ENCODE data around the gene DCTN1. TPM values are rescaled to one million over a fixed set of nuclear protein-coding genes. Genes with fewer than 3 reads are reported as not detected.

Gene DCTN1
- polyA plus RNA-seq, 2 donors: 60.8 to 83.3 TPM

GRCh38 chr2:74374509-74375205 lies 5.5 kb downstream of the DCTN1 start:
- 57 to 61% methylated on average over 19 of the region's 19 CpGs for WGBS, 2 donors
- peaks cover 21 to 35% of the 10 kb centered on the region in 2 donors for H3K36me3 ChIP-seq (ENCODE audit: control insufficient read depth in 2 of 2, insufficient read depth in 2 of 2, low read length in 1 of 2)

GRCh38 chr2:74373985-74374384 lies 6.1 kb downstream of the DCTN1 start:
- Histone ChIP-seq H3K27ac (ENCODE audit: low read depth in 2 of 2, low read length in 1 of 2) (peak overlapping the region in 1 of 2 donors; percentile 15), H3K4me3 (ENCODE audit: low read depth in 1 of 2, low read length in 2 of 2) (no peak overlapping the region), H3K9me3 (ENCODE audit: control insufficient read depth in 2 of 2, insufficient read depth in 1 of 2, low read depth in 1 of 2, low read length in 1 of 2) (no peaks in the 10 kb centered on the region), H3K36me3 (ENCODE audit: control insufficient read depth in 2 of 2, insufficient read depth in 2 of 2, low read length in 1 of 2) (peaks cover 23 to 40% of the 10 kb centered on the region in 2 donors), H3K27me3 (ENCODE audit: control insufficient read depth in 1 of 2, insufficient read depth in 2 of 2, low read length in 2 of 2) (no peaks in the 10 kb centered on the region), H3K4me1 (ENCODE audit: control insufficient read depth in 2 of 2, insufficient read depth in 2 of 2, low read length in 1 of 2) (peaks cover 4 to 7% of the 10 kb centered on the region in 2 donors)
- 78 to 84% methylated on average over 8 of the region's 8 CpGs for WGBS, 2 donors

More at GRCh38 chr2:74374509-74375205, 5.5 kb downstream of the DCTN1 start:
- H3K9me3 ChIP-seq (ENCODE audit: control insufficient read depth in 2 of 2, insufficient read depth in 1 of 2, low read depth in 1 of 2, low read length in 1 of 2): no peaks in the 10 kb centered on the region
- H3K4me1 ChIP-seq (ENCODE audit: control insufficient read depth in 2 of 2, insufficient read depth in 2 of 2, low read length in 1 of 2): peaks cover 6 to 8% of the 10 kb centered on the region in 2 donors
- peak overlapping the region in 1 of 2 donors; percentile 22 for H3K4me3 ChIP-seq (ENCODE audit: low read depth in 1 of 2, low read length in 2 of 2)
- peak overlapping the region in 1 of 2 donors; percentile 56 for H3K27ac ChIP-seq (ENCODE audit: low read depth in 2 of 2, low read length in 1 of 2)
- H3K27me3 ChIP-seq (ENCODE audit: control insufficient read depth in 1 of 2, insufficient read depth in 2 of 2, low read length in 2 of 2): no peaks in the 10 kb centered on the region

- Histone ChIP-seq H3K27me3 (ENCODE audit: control insufficient read depth in 1 of 2, insufficient read depth in 2 of 2, low read length in 2 of 2) (no peaks in the 10 kb centered on the region), H3K4me1 (ENCODE audit: control insufficient read depth in 2 of 2, insufficient read depth in 2 of 2, low read length in 1 of 2) (peaks cover 4 to 7% of the 10 kb centered on the region in 2 donors), H3K4me3 (ENCODE audit: low read depth in 1 of 2, low read length in 2 of 2) (no peak overlapping the region), H3K36me3 (ENCODE audit: control insufficient read depth in 2 of 2, insufficient read depth in 2 of 2, low read length in 1 of 2) (peaks cover 28 to 47% of the 10 kb centered on the region in 2 donors), H3K9me3 (ENCODE audit: control insufficient read depth in 2 of 2, insufficient read depth in 1 of 2, low read depth in 1 of 2, low read length in 1 of 2) (no peaks in the 10 kb centered on the region), H3K27ac (ENCODE audit: low read depth in 2 of 2, low read length in 1 of 2) (no peak overlapping the region)
- WGBS, 2 donors: 63 to 68% methylated on average over 5 of the region's 5 CpGs
Measured at GRCh38 chr2:74373221-74373676, 6.9 kb downstream of the DCTN1 start.

- Histone ChIP-seq H3K27me3 (ENCODE audit: control insufficient read depth in 1 of 2, insufficient read depth in 2 of 2, low read length in 2 of 2) (no peaks in the 10 kb centered on the region), H3K9me3 (ENCODE audit: control insufficient read depth in 2 of 2, insufficient read depth in 1 of 2, low read depth in 1 of 2, low read length in 1 of 2) (no peaks in the 10 kb centered on the region), H3K27ac (ENCODE audit: low read depth in 2 of 2, low read length in 1 of 2) (no peak overlapping the region), H3K4me1 (ENCODE audit: control insufficient read depth in 2 of 2, insufficient read depth in 2 of 2, low read length in 1 of 2) (peaks cover 4 to 7% of the 10 kb centered on the region in 2 donors), H3K36me3 (ENCODE audit: control insufficient read depth in 2 of 2, insufficient read depth in 2 of 2, low read length in 1 of 2) (peaks cover 29 to 49% of the 10 kb centered on the region in 2 donors), H3K4me3 (ENCODE audit: low read depth in 1 of 2, low read length in 2 of 2) (no peak overlapping the region)
- WGBS, 2 donors: 72 to 89% methylated on average over 6 of the region's 6 CpGs
Measured at GRCh38 chr2:74372674-74373073, 7.4 kb downstream of the DCTN1 start.

- 97 to 99% methylated on average over 9 of the region's 9 CpGs for WGBS, 2 donors
- Histone ChIP-seq H3K9me3 (ENCODE audit: control insufficient read depth in 2 of 2, insufficient read depth in 1 of 2, low read depth in 1 of 2, low read length in 1 of 2) (no peaks in the 10 kb centered on the region), H3K36me3 (ENCODE audit: control insufficient read depth in 2 of 2, insufficient read depth in 2 of 2, low read length in 1 of 2) (peaks cover 34 to 54% of the 10 kb centered on the region in 2 donors), H3K4me3 (ENCODE audit: low read depth in 1 of 2, low read length in 2 of 2) (no peak overlapping the region), H3K27me3 (ENCODE audit: control insufficient read depth in 1 of 2, insufficient read depth in 2 of 2, low read length in 2 of 2) (no peaks in the 10 kb centered on the region), H3K27ac (ENCODE audit: low read depth in 2 of 2, low read length in 1 of 2) (no peak overlapping the region), H3K4me1 (ENCODE audit: control insufficient read depth in 2 of 2, insufficient read depth in 2 of 2, low read length in 1 of 2) (peaks cover 4 to 7% of the 10 kb centered on the region in 2 donors)
Measured at GRCh38 chr2:74371421-74371820, 8.7 kb downstream of the DCTN1 start.

- Histone ChIP-seq H3K9me3 (ENCODE audit: control insufficient read depth in 2 of 2, insufficient read depth in 1 of 2, low read depth in 1 of 2, low read length in 1 of 2) (no peaks in the 10 kb centered on the region), H3K27me3 (ENCODE audit: control insufficient read depth in 1 of 2, insufficient read depth in 2 of 2, low read length in 2 of 2) (no peaks in the 10 kb centered on the region), H3K4me3 (ENCODE audit: low read depth in 1 of 2, low read length in 2 of 2) (no peak overlapping the region), H3K36me3 (ENCODE audit: control insufficient read depth in 2 of 2, insufficient read depth in 2 of 2, low read length in 1 of 2) (peaks cover 46 to 64% of the 10 kb centered on the region in 2 donors), H3K4me1 (ENCODE audit: control insufficient read depth in 2 of 2, insufficient read depth in 2 of 2, low read length in 1 of 2) (peaks cover 4 to 7% of the 10 kb centered on the region in 2 donors), H3K27ac (ENCODE audit: low read depth in 2 of 2, low read length in 1 of 2) (no peak overlapping the region)
- 95 to 96% methylated on average over 7 of the region's 7 CpGs for WGBS, 2 donors
Measured at GRCh38 chr2:74369976-74370375, 10.1 kb downstream of the DCTN1 start.

- Histone ChIP-seq H3K27ac (ENCODE audit: low read depth in 2 of 2, low read length in 1 of 2) (no peak overlapping the region), H3K9me3 (ENCODE audit: control insufficient read depth in 2 of 2, insufficient read depth in 1 of 2, low read depth in 1 of 2, low read length in 1 of 2) (no peaks in the 10 kb centered on the region), H3K4me3 (ENCODE audit: low read depth in 1 of 2, low read length in 2 of 2) (no peak overlapping the region), H3K36me3 (ENCODE audit: control insufficient read depth in 2 of 2, insufficient read depth in 2 of 2, low read length in 1 of 2) (peaks cover 58 to 75% of the 10 kb centered on the region in 2 donors), H3K4me1 (ENCODE audit: control insufficient read depth in 2 of 2, insufficient read depth in 2 of 2, low read length in 1 of 2) (peaks cover 0 to 4% of the 10 kb centered on the region in 2 donors), H3K27me3 (ENCODE audit: control insufficient read depth in 1 of 2, insufficient read depth in 2 of 2, low read length in 2 of 2) (no peaks in the 10 kb centered on the region)
- 94 to 96% methylated on average over 5 of the region's 5 CpGs for WGBS, 2 donors
Measured at GRCh38 chr2:74368499-74368898, 11.6 kb downstream of the DCTN1 start.

- WGBS, 2 donors: 95 to 96% methylated on average over 7 of the region's 7 CpGs
- H3K27me3 ChIP-seq (ENCODE audit: control insufficient read depth in 1 of 2, insufficient read depth in 2 of 2, low read length in 2 of 2): no peaks in the 10 kb centered on the region
- no peak overlapping the region for H3K4me3 ChIP-seq (ENCODE audit: low read depth in 1 of 2, low read length in 2 of 2)
- no peaks in the 10 kb centered on the region for H3K9me3 ChIP-seq (ENCODE audit: control insufficient read depth in 2 of 2, insufficient read depth in 1 of 2, low read depth in 1 of 2, low read length in 1 of 2)
- H3K4me1 ChIP-seq (ENCODE audit: control insufficient read depth in 2 of 2, insufficient read depth in 2 of 2, low read length in 1 of 2): no peaks in the 10 kb centered on the region
- peaks cover 64 to 81% of the 10 kb centered on the region in 2 donors for H3K36me3 ChIP-seq (ENCODE audit: control insufficient read depth in 2 of 2, insufficient read depth in 2 of 2, low read length in 1 of 2)
- H3K27ac ChIP-seq (ENCODE audit: low read depth in 2 of 2, low read length in 1 of 2): no peak overlapping the region
Measured at GRCh38 chr2:74367789-74368188, 12.3 kb downstream of the DCTN1 start.

- H3K27me3 ChIP-seq (ENCODE audit: control insufficient read depth in 1 of 2, insufficient read depth in 2 of 2, low read length in 2 of 2): no peaks in the 10 kb centered on the region
- H3K9me3 ChIP-seq (ENCODE audit: control insufficient read depth in 2 of 2, insufficient read depth in 1 of 2, low read depth in 1 of 2, low read length in 1 of 2): no peaks in the 10 kb centered on the region
- WGBS, 2 donors: 93 to 97% methylated on average over 3 of the region's 3 CpGs
- H3K36me3 ChIP-seq (ENCODE audit: control insufficient read depth in 2 of 2, insufficient read depth in 2 of 2, low read length in 1 of 2): peaks cover 66 to 92% of the 10 kb centered on the region in 2 donors
- no peak overlapping the region for H3K27ac ChIP-seq (ENCODE audit: low read depth in 2 of 2, low read length in 1 of 2)
- no peak overlapping the region for H3K4me3 ChIP-seq (ENCODE audit: low read depth in 1 of 2, low read length in 2 of 2)
- no peaks in the 10 kb centered on the region for H3K4me1 ChIP-seq (ENCODE audit: control insufficient read depth in 2 of 2, insufficient read depth in 2 of 2, low read length in 1 of 2)
Measured at GRCh38 chr2:74366036-74366435, 14.1 kb downstream of the DCTN1 start.
